ENCODE data around the gene KLHL29. TPM values are rescaled to one million over a fixed set of nuclear protein-coding genes. Genes with fewer than 3 reads are reported as not detected.

The KLHL29 gene
- total RNA-seq, 2 experiments from 2014 or later = 0.23 to 0.66 TPM

DNA sequence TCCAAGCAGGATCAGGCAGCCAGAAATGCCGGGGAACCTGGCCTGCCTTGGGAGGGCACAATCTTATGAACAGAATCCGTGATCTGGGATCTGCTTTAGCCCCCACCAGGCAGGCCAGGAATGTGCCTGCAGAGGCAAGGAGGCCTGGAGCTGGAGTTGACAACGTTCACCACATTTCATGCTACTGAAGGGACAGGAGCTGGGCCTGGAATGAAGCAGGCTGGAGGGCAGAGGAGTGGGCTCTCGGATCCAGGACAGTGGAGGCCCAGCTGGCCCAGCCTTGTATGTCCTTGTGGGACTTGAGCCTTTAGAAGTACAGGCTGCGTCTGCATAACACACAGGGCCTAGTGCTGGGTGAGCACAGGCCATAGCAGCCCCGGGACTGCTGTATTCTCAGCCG is 91.8 kb downstream of the KLHL29 start:
- no peak overlapping the region for H2AFZ ChIP-seq (ENCODE audit: low read length)
- no peaks in the 10 kb centered on the region for H3K9me2 ChIP-seq (ENCODE audit: insufficient read depth, low read length)
- no peak overlapping the region for H3K27ac ChIP-seq (ENCODE audit: low read depth, low read length, poor library complexity, severe bottlenecking)
- no peaks in the 10 kb centered on the region for H4K20me1 ChIP-seq (ENCODE audit: insufficient read depth, low read length)
- H3K4me1 ChIP-seq (ENCODE audit: insufficient read depth, low read length, poor library complexity, severe bottlenecking) = no peaks in the 10 kb centered on the region
- H3K4me3 ChIP-seq (ENCODE audit: low read depth, low read length, poor library complexity, severe bottlenecking) = no peak overlapping the region
- ChIA-PET POLR2A (no interaction called here), CTCF (ENCODE audit: unreplicated experiment) (no interaction called here)
- H3K4me2 ChIP-seq (ENCODE audit: low read length) = no peak overlapping the region
- intact Hi-C loops (cut with micrococcal nuclease; ENCODE audit: unreplicated experiment) = no loop called here
- no peaks in the 10 kb centered on the region for H3K9me3 ChIP-seq (ENCODE audit: low read length)
- H3K79me2 ChIP-seq (ENCODE audit: insufficient read depth, low read depth, low read length) = no peaks in the 10 kb centered on the region
- BruUV-seq (replicated peaks) = no TSS peak
- no peak for TF ChIP-seq EZH2phosphoT487 (IDR thresholded peaks at IDR 0.05; ENCODE audit: borderline replicate concordance, low read depth, low read length)
- TF ChIP-seq, protein P1, sequence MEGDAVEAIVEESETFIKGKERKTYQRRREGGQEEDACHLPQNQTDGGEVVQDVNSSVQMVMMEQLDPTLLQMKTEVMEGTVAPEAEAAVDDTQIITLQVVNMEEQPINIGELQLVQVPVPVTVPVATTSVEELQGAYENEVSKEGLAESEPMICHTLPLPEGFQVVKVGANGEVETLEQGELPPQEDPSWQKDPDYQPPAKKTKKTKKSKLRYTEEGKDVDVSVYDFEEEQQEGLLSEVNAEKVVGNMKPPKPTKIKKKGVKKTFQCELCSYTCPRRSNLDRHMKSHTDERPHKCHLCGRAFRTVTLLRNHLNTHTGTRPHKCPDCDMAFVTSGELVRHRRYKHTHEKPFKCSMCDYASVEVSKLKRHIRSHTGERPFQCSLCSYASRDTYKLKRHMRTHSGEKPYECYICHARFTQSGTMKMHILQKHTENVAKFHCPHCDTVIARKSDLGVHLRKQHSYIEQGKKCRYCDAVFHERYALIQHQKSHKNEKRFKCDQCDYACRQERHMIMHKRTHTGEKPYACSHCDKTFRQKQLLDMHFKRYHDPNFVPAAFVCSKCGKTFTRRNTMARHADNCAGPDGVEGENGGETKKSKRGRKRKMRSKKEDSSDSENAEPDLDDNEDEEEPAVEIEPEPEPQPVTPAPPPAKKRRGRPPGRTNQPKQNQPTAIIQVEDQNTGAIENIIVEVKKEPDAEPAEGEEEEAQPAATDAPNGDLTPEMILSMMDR (conservative IDR thresholded peaks at IDR 0.05; ENCODE audit: low read length) = no peak
- no peak for DNase-seq (ENCODE audit: low spot score)
- H3K36me3 ChIP-seq (ENCODE audit: insufficient read depth, low read length) = no peaks in the 10 kb centered on the region

DNA sequence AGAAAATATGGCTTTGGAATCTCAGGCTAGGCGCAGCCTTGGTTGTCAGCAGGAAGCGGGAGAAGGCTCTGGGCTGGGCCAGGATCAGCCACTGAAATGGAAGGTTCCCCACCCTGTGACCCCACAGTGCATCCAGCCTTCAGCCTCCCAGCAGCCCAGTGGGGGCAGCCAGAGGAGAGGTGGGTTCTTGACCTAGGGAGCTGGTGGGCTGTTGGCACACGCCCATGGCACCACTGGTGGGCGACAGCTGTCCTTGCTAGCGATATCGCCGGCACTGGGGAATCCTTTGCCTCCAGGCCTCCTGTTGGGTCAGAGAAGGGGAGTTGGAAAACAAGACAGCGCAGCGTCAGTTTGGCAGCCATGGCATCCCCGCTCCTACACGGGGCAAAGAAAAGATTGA is 92.4 kb downstream of the KLHL29 start:
- Histone ChIP-seq H3K36me3 (ENCODE audit: insufficient read depth, low read length) (no peaks in the 10 kb centered on the region), H3K4me2 (ENCODE audit: low read length) (no peak overlapping the region), H3K9me2 (ENCODE audit: insufficient read depth, low read length) (no peaks in the 10 kb centered on the region), H3K4me1 (ENCODE audit: insufficient read depth, low read length, poor library complexity, severe bottlenecking) (no peaks in the 10 kb centered on the region), H3K4me3 (ENCODE audit: low read depth, low read length, poor library complexity, severe bottlenecking) (no peak overlapping the region), H3K9me3 (ENCODE audit: low read length) (no peaks in the 10 kb centered on the region), H4K20me1 (ENCODE audit: insufficient read depth, low read length) (no peaks in the 10 kb centered on the region), H3K79me2 (ENCODE audit: insufficient read depth, low read depth, low read length) (no peaks in the 10 kb centered on the region), H2AFZ (ENCODE audit: low read length) (no peak overlapping the region), H3K27ac (ENCODE audit: low read depth, low read length, poor library complexity, severe bottlenecking) (no peak overlapping the region)
- DNase-seq (ENCODE audit: low spot score) = no peak
- CTCF ChIA-PET (ENCODE audit: unreplicated experiment) = no interaction called here
- POLR2A ChIA-PET = no interaction called here
- intact Hi-C loops (cut with micrococcal nuclease; ENCODE audit: unreplicated experiment) = no loop called here
- no TSS peak for BruUV-seq (replicated peaks)
- no peak for TF ChIP-seq EZH2phosphoT487 (IDR thresholded peaks at IDR 0.05; ENCODE audit: borderline replicate concordance, low read depth, low read length)
- TF ChIP-seq, protein P1 (conservative IDR thresholded peaks at IDR 0.05; ENCODE audit: low read length) = no peak

DNA sequence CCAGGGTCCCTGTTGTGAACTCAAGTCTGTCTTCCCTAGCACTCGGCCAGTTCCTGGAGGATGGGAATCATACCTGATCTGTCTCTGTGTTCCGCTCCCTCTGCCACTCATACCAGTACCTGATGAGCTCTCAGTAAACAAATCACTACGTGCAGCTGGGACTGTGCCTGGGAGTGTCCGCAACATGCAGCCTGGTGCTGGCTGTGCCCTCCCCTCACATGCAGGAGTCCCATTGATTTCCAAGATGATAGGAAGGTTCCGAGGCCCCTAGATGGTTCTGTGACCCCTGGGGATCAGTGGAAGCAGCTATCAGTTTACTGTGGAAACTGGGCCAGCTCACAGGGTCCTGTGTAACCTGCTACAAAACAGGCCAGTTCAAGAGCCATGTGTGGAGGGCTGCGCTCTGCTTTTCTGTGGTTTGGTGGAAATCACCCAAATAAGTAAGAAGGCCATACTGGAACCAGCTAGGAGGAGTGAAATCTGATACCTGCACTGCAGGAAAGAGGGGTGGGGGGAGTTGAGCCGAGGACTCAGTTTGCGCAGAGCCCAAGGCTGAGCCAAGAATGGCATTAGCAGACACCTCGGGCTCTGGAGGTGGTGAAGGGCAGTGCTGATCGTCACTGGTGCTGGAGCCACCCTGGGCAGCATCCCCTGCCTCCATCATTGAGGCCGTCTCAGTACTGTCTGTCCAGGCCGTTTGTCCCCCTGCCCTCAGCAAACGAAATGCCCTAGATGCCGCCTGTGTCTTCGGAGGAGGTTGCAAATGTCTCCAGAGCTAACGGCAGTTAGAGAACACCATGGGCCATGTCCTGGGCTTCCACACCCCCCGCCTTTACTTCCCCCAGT is 93.3 kb downstream of the KLHL29 start:
- Histone ChIP-seq H3K4me2 (ENCODE audit: low read length) (no peak overlapping the region), H3K9me3 (ENCODE audit: low read length) (no peaks in the 10 kb centered on the region), H2AFZ (ENCODE audit: low read length) (no peak overlapping the region), H3K4me1 (ENCODE audit: insufficient read depth, low read length, poor library complexity, severe bottlenecking) (no peaks in the 10 kb centered on the region), H3K9me2 (ENCODE audit: insufficient read depth, low read length) (no peaks in the 10 kb centered on the region), H3K79me2 (ENCODE audit: insufficient read depth, low read depth, low read length) (no peaks in the 10 kb centered on the region), H3K4me3 (ENCODE audit: low read depth, low read length, poor library complexity, severe bottlenecking) (no peak overlapping the region), H3K36me3 (ENCODE audit: insufficient read depth, low read length) (no peaks in the 10 kb centered on the region), H4K20me1 (ENCODE audit: insufficient read depth, low read length) (no peaks in the 10 kb centered on the region), H3K27ac (ENCODE audit: low read depth, low read length, poor library complexity, severe bottlenecking) (no peak overlapping the region)
- BruUV-seq (replicated peaks) = no TSS peak
- CTCF ChIA-PET (ENCODE audit: unreplicated experiment) = no interaction called here
- DNase-seq (ENCODE audit: low spot score) = no peak
- intact Hi-C loops (cut with micrococcal nuclease; ENCODE audit: unreplicated experiment) = no loop called here
- POLR2A ChIA-PET = no interaction called here
- TF ChIP-seq, protein P1 (conservative IDR thresholded peaks at IDR 0.05; ENCODE audit: low read length) = no peak
- no peak for TF ChIP-seq EZH2phosphoT487 (IDR thresholded peaks at IDR 0.05; ENCODE audit: borderline replicate concordance, low read depth, low read length)

Measured in OCI-LY7 (cell line).